ENCODE measurements around the gene USP20. TPM values are rescaled to one million over a fixed set of nuclear protein-coding genes. Genes with fewer than 3 reads are reported as not detected.

USP20 gene
- total RNA-seq, 1 experiment from 2014 or later, result 16.3 TPM

DNA sequence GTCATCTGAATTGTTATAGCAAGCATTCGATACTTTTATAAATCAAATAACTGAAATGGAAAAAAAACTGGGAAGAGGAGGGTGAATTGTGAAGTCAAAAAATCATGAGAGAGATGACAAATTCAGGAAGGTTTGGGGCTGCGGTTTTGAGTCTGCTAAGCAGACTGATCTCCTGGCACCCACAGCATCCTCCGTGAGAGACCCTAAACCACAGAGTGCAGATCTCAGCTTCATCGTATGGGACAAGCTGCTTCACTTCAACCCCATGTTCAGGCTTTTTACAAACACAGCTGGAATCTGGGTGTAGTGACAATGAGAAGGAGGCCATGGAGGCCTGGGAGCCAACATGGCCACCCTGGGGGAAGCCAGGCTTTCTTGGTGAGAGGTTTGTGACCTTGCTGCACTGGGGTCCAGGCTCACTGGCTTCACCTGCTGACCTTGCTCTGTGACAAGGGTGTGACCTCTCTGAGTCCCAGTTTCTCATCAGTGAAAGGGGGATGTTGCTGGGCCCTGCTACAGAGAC lies 19.4 kb downstream of the USP20 start:
- Histone ChIP-seq H3K27me3 (ENCODE audit: control insufficient read depth, insufficient read depth, low read length) (no peaks in the 10 kb centered on the region), H3K4me3 (ENCODE audit: insufficient read depth, low read depth, low read length) (no peak overlapping the region), H3K36me3 (replicated peaks; ENCODE audit: control insufficient read depth, insufficient read depth, low read length) (peaks cover 6% of the 10 kb centered on the region)
- DNase-seq, result no peak

DNA sequence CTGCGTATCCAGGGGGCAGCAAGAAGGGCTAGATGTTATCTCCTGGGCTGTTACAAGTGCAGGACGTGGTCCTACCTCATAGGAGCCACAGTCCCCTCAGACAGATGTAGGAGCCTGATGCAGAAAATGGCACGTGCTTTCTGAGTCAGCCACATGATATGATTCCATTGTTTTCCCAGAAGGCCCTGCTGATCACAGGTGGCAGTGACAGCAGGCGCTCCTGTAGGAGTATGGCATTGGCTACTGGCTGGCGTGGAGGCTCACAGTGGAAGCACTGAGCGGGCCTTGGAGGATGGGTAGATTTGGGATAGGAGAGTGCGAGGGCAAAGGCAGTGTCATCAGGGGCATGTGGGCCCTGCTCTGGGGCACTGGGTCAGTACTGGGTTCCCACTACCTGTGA lies 21.9 kb downstream of the USP20 start:
- Histone ChIP-seq H3K27me3 (ENCODE audit: control insufficient read depth, insufficient read depth, low read length) (no peaks in the 10 kb centered on the region), H3K4me3 (ENCODE audit: insufficient read depth, low read depth, low read length) (no peak overlapping the region), H3K36me3 (replicated peaks; ENCODE audit: control insufficient read depth, insufficient read depth, low read length) (peaks cover 6% of the 10 kb centered on the region)
- DNase-seq, result peak; percentile 19

- no peak for DNase-seq
- H3K36me3 ChIP-seq (replicated peaks; ENCODE audit: control insufficient read depth, insufficient read depth, low read length), result peaks cover 4% of the 10 kb centered on the region
Measured at GRCh38 chr9:129858167-129858962, 23.1 kb downstream of the USP20 start.

DNA sequence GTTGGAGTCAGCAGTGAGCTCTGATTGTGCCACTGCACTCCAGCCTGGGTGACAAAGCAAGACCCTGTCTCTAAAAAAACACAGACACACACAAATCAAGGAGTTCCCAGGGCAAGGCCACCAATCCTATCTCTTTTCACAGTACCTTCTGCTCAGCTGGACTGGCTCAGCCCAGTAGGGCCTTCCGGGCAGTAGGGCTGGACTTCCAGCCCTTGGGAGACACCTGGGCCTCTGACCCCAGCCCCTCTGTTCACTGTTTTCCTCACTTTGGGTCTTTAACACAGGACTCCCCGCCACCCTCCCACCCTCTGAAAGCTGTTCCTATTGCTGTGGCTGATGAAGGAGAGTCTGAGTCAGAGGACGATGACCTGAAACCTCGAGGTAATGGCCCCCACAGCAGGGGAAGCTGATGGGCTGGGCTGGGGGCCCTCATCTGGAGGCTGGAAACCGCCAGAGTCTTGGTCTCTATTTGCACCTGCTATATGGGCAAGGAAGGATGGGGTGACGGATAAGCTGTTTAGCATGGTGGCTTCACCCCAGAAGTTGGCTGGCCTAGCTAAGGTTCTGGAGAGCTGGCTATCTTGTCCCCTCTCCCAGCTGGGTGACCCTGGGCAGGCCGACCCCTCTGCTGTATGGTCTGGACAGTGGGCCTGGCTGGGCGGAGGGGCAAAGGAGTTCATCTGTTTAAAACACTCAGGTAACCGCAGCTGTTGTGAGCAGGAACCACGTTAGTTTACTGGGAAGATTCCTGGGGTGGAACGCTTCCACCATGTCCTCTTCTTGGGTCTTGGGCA lies 25.6 kb downstream of the USP20 start:
- no peak for DNase-seq
- H3K4me3 ChIP-seq (ENCODE audit: insufficient read depth, low read depth, low read length), result no peak overlapping the region
- peaks cover 4% of the 10 kb centered on the region for H3K36me3 ChIP-seq (replicated peaks; ENCODE audit: control insufficient read depth, insufficient read depth, low read length)
- H3K27me3 ChIP-seq (ENCODE audit: control insufficient read depth, insufficient read depth, low read length), result no peaks in the 10 kb centered on the region

More at GRCh38 chr9:129858167-129858962, 23.1 kb downstream of the USP20 start:
- H3K4me3 ChIP-seq (ENCODE audit: insufficient read depth, low read depth, low read length), result no peak overlapping the region
- H3K27me3 ChIP-seq (ENCODE audit: control insufficient read depth, insufficient read depth, low read length), result no peaks in the 10 kb centered on the region

DNA sequence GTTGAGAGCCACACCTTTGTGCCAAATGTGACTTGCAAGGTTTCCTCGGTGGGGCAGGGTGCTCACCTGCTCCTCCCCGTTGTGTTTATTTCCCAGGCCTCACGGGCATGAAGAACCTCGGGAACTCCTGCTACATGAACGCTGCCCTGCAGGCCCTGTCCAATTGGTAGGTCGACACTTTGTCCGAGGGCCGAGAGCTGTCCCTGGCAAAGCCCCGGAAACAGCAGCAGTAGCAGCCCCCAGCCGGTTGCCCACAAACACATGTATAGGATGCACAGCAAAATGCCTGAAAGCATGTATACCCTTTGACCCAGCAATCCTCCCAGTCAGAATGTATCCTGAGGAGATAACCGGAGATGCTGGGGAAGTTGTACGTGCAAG lies 26.2 kb downstream of the USP20 start:
- Histone ChIP-seq H3K4me3 (ENCODE audit: insufficient read depth, low read depth, low read length) (no peak overlapping the region), H3K36me3 (replicated peaks; ENCODE audit: control insufficient read depth, insufficient read depth, low read length) (peaks cover 4% of the 10 kb centered on the region)
- no peak for DNase-seq

GRCh38 chr9:129863059-129863690 lies 27.9 kb downstream of the USP20 start:
- peaks cover 4% of the 10 kb centered on the region for H3K36me3 ChIP-seq (replicated peaks; ENCODE audit: control insufficient read depth, insufficient read depth, low read length)
- DNase-seq, result no peak
- no peak overlapping the region for H3K4me3 ChIP-seq (ENCODE audit: insufficient read depth, low read depth, low read length)
- no peaks in the 10 kb centered on the region for H3K27me3 ChIP-seq (ENCODE audit: control insufficient read depth, insufficient read depth, low read length)

More for the DNA sequence above, 26.2 kb downstream of the USP20 start:
- no peaks in the 10 kb centered on the region for H3K27me3 ChIP-seq (ENCODE audit: control insufficient read depth, insufficient read depth, low read length)

DNA sequence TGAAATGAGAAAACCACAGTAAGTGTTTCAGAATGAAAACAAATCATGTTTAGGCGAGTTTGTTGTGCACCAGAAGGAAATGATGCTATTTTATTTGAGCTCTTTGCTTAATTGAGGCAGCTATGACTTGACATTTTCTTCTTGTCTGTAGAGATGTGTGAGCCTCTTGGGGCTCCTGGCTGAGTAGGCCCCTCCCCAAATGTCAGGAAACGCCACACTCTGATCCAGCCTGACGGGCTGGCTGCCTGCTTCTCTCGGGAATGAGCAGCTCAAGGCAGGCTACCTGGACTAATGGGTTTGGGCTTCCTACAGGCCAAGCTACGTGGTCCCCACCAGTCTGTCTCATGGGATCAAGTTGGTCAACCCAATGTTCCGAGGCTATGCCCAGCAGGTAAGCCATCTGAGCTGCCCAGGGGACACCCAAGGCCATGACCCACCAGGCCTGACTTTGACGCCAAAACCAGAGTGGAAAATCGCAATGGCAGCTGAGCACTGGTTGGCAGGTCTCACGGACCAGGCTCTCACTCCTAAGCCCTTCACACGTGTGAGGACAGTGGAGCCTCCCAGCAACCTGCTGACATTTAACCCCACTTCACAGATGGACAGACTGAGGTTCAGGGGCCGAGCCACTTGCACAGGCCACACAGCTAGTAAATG lies 29.9 kb downstream of the USP20 start:
- Histone ChIP-seq H3K27me3 (ENCODE audit: control insufficient read depth, insufficient read depth, low read length) (no peaks in the 10 kb centered on the region), H3K4me3 (ENCODE audit: insufficient read depth, low read depth, low read length) (no peak overlapping the region), H3K36me3 (replicated peaks; ENCODE audit: control insufficient read depth, insufficient read depth, low read length) (no peaks in the 10 kb centered on the region; the same call in 1 of the 2 replicates)
- no peak for DNase-seq

DNA sequence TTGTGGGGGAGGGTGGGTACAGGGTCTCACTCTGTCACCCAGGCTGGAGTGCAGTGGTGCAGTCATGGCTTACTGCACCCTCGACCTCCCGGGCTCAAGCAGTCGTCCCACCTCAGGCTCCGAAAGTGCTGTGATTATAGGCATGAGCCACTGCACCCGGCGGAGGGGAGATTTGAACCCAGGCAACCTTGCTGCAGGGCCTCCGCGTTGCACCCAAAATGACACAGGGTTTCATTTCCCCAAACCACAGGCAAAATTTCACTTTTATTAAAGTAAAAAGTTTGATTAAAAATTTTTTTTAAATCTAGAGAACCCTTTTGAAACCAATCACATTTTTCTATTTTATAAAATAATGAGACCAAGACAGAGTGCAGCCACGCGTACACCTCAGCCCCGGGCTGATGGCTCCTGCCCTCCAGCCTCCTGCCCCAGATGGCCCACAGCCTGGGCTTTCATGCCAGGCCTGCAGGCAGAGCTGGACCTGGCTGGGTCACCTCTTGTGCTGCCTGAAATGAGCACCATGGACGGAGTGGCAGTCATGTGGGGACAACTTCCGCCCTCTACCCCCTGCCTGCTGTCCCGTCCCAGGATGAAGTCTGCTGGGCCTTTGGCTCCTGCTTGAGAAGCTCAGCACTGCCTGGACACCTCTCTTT lies 30.5 kb downstream of the USP20 start:
- H3K27me3 ChIP-seq (ENCODE audit: control insufficient read depth, insufficient read depth, low read length), result no peaks in the 10 kb centered on the region
- DNase-seq, result no peak

GRCh38 chr9:129866394-129867135 lies 31.3 kb downstream of the USP20 start:
- peak; percentile 30 for DNase-seq
- Histone ChIP-seq H3K36me3 (replicated peaks; ENCODE audit: control insufficient read depth, insufficient read depth, low read length) (no peaks in the 10 kb centered on the region; the same call in 1 of the 2 replicates), H3K27me3 (ENCODE audit: control insufficient read depth, insufficient read depth, low read length) (no peaks in the 10 kb centered on the region), H3K4me3 (ENCODE audit: insufficient read depth, low read depth, low read length) (no peak overlapping the region)

More for the DNA sequence above, 30.5 kb downstream of the USP20 start:
- Histone ChIP-seq H3K4me3 (ENCODE audit: insufficient read depth, low read depth, low read length) (no peak overlapping the region), H3K36me3 (replicated peaks; ENCODE audit: control insufficient read depth, insufficient read depth, low read length) (no peaks in the 10 kb centered on the region; the same call in 1 of the 2 replicates)

DNA sequence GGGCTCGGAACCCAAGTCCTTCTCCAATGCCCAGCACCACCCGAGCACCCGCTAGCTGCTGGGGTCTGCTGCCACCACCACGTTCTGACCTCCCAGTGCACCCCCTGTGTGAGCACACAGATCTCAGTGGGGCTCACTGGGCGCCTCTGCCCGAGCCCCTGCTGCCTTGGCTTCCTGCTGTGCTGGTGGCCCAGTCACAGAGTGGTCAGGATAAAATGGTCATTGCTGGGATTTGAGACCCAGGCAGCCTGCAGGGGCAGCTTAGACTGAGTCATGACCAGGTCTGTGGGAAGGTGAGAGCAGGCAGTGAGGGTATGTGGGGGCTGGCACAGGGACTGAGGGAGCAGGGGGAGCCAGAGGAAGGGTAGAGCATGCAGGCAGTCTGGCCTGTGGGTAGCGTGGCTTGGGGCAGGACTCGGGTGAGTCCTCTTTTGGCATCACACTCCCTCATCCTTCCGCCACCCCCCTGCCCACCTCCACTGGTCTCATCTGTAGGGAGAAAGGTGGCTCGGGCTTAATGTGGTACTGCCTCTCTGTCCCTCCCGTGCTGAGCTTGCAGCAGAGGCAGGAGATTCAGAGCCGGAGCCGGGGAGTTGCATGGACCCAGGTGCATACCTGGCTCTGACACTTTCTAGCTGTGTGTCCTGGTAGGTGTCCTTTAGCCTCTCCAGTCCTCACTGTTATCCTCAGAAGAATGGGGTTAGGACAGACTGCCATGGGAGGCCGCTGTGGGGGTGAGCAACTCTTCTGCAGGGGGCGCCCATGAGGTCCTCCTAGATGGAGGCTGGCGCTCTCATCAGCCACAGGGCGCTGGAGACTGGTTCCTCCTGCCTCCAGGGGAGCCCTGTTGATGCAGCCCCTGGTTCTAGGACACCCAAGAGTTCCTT lies 32.1 kb downstream of the USP20 start:
- no peaks in the 10 kb centered on the region for H3K27me3 ChIP-seq (ENCODE audit: control insufficient read depth, insufficient read depth, low read length)
- no peaks in the 10 kb centered on the region; the same call in 1 of the 2 replicates for H3K36me3 ChIP-seq (replicated peaks; ENCODE audit: control insufficient read depth, insufficient read depth, low read length)
- DNase-seq, result peak; percentile 81
- H3K4me3 ChIP-seq (ENCODE audit: insufficient read depth, low read depth, low read length), result no peak overlapping the region

DNA sequence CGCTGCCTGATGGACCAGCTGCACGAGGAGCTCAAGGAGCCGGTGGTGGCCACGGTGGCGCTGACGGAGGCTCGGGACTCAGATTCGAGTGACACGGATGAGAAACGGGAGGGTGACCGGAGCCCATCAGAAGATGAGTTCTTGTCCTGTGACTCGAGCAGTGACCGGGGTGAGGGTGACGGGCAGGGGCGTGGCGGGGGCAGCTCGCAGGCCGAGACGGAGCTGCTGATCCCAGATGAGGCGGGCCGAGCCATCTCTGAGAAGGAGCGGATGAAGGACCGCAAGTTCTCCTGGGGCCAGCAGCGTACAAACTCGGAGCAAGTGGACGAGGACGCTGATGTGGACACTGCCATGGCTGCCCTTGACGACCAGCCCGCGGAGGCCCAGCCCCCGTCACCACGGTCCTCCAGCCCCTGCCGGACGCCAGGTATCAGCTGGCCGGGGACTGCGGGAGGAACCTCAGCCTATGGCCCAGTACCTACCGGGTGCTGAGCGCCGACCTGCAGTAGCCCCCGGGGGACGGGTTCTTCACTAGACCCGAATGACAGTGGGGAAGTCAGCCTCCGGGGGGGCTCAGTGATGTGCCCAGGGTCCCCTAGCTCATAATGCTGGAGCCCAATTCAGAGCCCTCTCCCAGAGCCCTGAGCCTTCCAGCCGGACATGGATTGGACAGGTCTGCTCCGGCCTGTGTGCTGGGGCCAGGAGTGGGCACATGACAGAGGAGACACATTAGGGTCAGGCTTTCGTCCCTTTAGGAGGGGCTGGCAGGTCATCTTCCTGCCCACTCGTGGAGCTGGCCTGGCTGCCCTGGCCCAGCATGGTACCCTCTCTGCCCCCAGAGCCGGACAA lies 33.0 kb downstream of the USP20 start:
- H3K36me3 ChIP-seq (replicated peaks; ENCODE audit: control insufficient read depth, insufficient read depth, low read length), result no peaks in the 10 kb centered on the region; the same call in 1 of the 2 replicates
- no peak for DNase-seq
- no peaks in the 10 kb centered on the region for H3K27me3 ChIP-seq (ENCODE audit: control insufficient read depth, insufficient read depth, low read length)
- H3K4me3 ChIP-seq (ENCODE audit: insufficient read depth, low read depth, low read length), result no peak overlapping the region

Data from H7 (cell line).